GM19328 (cell line): ENCODE results near the gene EPB41.
"Not testable (repeated sequence)": the region's sequence is repeated elsewhere in the genome, so short reads cannot be mapped to it uniquely, and the experiment has no call there.

ENCODE experiments used
- ATAC-seq: cut with Tn5 transposase; IDR thresholded peaks from one replicate; pipeline ENCODE4 v1.9.1; 2021; ENCODE audit warnings: mild to moderate bottlenecking, moderate library complexity; ENCODE audit not compliant: unreplicated experiment

EPB41 gene

DNA sequence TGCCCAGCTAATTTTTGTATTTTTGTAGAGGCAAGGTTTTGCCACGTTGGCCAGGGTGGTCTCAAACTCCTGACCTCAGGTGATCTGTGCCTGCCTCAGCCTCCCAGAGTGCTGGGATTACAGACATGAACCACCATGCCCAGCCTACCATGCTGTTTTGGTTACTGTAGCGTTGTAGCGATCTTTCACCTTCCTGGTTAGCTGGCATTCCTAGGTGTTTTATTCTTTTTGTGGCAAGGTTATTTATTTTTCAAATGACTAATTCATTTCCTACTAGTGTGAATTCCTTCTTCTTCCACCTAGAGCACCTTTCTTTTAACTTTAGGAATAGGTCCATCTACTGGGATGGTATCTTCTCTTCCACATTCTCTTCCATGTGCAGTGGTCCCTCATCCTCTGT is 180.1 kb downstream of the EPB41 start:
- no peak for ATAC-seq

DNA sequence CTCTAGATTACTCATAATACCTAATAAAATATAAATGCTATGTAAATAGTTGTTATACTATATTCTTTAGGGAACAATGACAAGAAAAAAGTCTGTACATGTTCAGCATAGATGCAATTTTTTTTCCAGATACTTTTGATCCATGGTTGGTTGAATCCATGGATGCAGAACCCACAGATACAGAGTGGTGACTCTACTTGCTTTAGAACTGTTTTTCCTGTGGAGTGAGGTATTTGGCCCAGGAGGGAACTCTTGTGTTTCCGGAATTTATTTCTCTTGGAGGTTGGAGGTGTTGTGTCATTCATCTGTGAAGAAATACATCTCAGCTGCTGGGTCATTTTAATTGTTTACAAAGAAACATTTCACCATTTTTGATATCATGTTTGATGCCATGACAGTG is 180.6 kb downstream of the EPB41 start:
- ATAC-seq: no peak

DNA sequence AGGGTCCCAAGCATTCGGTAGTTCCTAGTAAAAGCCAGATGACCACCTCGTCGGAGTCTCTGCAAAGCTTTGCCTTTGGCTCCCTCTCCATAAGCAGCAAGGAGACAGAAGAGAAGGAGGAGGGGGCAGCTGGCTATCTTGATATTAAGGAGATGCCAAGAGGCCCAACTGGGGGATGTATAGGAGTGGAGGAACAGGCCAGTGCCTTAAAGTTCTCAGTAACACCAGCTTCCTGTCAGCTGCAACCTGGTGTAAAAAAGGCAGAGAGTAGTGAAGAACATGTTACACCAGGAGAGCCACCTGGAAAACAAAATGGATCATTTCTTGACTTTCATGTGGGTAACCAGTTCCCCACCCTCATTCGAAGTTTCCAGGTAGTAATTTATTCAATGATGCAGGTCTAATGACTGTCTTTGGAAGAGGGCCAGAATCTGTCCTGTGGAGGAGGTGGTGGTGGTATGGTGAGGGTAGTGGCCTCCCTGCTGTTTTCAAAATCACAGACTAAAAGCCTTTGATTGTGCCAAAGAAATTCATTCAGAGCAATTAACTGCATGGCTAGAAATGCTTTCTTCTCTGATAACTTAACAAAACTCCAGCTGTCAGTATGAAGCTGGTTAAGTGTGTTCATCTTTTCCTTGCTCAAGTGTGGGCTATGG is 182.0 kb downstream of the EPB41 start:
- ATAC-seq: no peak

DNA sequence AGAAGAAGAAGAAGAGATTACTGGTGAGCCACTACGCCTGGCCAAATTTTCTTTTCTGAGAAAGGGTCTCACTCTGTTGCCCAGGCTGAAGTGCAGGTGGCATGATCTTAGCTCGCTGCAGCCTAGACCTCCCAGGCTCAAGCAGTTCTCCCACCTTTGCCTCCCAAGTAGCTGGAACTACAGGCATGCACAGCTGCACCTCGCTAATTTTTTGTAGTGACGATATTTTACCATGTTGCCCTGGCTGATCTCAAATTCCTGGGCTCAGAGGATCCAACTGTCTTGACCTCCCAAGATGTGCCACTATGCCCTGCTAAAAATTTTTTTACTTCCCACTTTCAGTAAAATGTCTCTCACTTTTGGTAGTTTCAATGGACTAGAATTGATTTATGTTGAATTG is 184.9 kb downstream of the EPB41 start:
- no peak for ATAC-seq

DNA sequence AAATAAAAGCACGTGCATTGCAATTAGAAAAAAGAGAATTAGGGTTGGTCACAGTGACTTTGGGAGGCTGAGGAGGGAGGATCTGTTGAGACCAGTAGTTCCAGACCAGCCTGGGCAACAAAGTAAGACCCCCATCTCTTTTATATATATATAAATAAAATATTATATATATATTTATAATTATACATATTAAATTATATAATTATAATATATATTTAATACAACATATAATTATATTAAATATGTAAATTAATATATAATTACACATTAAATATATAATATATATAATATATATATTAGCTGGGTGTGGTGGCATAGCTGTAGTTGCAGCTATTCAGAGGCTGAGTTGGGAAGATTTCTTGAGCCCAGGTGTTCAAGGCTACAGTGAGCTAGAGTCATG is 186.1 kb downstream of the EPB41 start:
- no peak for ATAC-seq

DNA sequence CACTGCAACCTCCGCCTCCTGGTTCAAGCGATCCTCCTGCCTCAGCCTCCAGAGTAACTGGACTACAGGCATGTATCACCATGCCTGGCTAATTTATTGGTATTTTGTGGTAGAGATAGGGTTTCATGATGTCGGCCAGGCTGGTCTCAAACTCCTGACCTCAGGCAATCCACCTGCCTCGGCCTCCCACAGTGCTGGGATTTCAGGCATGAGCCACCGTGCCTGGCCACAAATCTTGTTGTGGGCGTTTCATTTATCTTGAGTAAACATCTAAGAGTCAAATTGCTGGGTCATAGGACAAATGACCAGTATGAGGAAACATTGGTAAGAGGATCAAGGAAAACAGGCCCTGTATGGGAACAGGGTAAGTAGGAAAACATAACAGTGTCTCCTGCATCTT is 191.5 kb downstream of the EPB41 start:
- no peak for ATAC-seq

DNA sequence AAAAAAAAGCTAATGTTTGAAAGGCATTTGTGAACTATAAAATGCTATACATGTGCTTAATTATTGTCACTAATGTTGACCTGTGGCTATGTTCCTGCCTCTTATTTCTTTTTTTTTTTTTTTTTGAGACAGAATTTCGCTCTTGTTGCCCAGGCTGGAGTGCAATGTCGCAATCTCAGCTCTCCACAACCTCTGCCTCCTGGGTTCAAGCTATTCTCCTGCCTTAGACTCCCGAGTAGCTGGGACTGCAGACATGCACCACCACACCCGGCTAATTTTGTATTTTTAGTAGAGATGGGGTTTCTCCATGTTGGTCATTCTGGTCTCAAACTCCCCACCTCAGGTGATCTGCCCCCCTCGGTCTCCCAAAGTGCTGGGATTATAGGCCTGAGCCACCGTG is 193.7 kb downstream of the EPB41 start:
- not testable (repeated sequence) for ATAC-seq

DNA sequence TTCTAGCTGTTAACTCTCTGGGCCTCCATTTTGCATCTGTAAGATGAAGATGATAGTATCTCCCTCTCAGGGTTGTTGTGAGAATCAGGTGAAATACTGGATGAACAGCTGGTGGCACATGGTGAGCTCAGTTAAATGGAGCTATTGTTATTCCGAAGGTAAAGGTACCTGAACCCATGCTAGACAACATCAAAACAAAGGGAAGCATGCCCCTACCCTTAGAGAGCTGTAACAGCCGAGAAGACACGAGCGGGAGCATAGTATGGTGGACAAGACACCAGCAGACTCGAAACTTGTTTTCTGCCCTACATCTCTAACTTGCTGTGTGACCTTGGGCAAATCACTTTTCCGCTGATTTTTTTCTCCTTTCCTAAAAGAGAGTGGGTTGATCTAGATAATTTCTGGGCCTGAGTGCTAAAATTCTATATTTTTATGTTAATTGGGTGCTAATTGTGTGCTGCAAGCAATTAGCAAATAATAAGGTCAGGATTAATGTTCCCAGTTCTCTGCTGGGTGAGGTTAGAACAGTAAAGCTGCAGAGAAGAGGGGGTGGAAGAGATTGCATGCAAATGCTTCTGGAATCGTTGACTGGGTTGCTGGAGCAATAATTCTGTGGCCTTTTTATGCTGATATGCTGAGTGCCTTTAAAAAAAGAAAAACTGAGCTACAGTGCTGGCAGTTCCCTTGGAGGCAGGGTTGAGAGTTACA is 198.5 kb downstream of the EPB41 start:
- no peak for ATAC-seq

DNA sequence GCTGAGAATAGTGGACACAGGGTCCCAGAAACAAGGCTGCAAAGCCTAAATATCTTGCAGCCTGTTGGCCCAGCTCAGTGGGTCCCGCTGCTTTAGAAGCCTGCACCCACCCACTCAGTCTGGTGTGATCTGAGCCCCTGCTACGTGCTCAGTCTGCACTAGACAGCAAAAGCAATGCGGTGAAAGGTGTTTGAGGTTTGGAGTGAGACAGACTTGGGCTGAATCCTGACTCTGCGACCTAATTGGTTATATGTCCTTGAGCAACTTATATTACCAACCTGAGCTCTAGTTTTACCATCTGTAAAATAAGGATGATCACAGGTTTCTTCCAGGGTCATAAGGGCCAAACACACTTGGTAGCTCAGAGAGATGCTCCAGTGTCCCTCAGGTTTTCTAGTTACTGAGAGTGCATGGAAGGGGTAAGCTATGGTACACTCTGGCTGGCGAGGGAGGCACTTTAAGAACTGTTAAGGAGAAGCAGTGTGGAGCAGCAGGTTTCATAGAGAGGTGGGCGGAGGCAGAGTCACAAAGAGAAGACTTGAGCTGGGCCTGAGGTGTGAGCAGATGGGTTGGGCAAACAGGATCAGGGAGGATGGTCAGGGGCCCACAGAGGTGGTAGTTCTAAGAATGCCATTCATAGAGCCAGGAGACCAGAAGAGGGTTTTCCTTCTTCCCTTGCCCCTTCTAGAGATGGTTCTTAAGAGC is 199.2 kb downstream of the EPB41 start:
- no peak for ATAC-seq

DNA sequence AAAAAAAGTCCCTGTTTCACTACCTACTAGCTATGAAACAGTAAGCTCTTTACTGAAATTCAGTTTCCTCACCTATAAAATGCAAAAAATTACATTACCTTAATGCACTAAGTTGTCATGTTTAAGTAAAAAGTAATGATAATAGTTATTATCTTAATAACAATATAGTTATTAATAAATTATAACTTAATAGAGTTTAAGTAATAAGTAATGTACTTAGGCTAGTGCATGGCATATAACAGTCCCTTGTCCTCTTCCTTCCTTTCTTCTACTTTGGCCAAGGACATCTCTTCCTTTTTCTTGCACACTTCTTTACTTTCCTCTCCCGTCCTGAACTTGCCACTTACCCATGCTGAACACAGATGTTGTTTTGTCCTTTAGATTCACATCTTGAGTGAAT is 200.3 kb downstream of the EPB41 start:
- ATAC-seq: no peak

DNA sequence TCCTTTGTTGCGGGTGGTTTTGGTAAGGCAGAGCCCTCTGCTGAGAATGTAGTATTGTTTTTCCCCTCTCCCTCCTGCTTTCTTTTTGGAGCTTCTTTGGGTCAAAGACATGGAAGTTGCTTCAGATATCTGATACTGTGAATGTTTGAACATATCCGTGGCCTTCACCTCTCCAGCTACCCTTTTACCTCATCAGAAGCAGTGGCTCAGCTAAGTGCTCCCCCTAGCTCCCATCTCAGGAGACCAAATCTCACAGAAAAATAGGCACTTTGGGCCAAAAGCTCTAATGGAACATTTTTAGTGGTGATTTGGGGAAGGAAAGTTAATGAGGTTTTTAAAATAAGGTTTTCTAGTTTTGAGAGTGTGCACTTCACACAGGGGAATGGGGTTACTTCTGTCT is 203.0 kb downstream of the EPB41 start:
- ATAC-seq: no peak

DNA sequence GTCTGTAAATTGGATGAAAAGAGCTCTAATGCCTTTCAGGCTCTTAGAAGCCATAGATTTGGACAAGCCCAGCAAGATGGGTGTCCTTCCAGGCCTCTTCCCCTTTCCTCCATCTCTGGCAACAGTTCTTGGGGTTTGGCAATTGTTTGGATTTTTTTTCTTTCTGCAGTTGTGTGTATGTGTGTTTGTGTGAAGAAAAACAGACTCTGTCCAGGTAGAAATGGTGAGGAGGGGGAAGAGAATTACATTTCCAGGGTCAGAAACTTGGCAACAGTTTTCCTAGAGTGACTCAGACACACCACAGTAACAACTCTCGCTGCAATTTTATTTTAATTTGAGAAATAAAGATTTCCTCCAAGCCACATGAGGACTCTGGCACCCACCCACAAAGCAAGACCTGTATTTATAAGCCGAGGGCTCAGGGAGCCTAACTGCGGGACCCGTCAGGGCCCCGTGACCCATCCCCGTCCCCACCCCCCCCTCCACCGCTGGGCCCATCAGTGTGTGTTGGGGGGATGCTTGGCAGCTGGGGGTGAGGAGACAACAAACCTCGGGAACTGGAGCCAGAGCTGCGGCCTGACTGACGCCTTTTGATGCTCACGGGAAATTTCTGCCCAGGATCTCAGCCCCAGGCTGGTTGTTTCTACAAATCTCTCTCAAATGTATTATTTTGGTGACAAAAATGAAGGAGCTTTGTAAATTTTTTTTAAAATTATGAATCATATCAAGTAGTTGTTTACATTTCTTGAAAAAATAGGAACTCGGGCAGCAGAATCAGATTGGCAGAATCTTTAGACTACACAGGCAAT is 205.0 kb downstream of the EPB41 start:
- ATAC-seq: no peak

DNA sequence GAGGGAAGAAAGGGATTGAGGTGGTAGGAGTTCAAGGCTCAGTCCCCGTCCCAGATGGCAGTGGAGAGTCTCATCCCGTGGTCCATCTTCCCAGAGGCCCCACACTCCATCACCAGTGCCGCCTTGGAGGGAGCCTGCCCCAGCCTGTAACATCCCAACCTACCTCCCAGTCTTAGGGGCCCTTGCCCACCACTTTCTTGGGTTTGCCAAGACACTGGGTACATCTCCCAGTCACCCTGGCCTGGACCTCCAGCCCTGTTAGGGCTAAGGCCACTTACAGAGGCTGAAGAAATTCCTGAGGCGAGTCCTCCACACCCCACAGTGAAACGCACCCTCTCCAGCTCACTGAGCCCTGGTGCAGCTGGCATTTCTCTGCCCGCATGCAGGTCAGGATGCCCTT is 206.0 kb downstream of the EPB41 start:
- no peak for ATAC-seq

DNA sequence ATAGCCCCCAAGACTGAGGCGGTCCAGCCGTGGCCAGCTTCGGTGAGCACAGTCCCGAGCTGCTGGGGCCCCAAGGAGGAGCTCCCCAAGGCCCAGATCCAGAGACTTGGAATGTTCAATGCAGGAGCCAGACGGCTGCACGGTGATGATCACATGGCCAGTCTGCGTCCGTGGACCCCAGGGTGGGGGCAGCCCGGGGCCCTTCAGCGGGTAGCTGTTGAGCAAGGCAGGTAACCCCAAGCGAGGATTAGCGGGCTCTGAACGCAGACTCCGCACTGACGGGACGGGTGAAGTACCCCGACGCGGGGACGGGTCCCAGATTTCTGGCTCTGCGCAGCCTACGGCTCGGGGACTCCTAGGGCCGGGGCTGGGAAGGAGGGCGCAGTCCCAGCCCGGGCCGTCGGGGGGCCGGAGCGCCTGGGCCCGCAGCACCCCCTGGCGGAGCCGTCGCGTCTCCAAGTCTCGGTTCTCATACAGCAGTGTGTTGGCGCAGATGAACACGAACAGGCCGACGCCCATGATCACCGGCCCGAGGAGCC is 206.6 kb downstream of the EPB41 start:
- ATAC-seq: no peak

DNA sequence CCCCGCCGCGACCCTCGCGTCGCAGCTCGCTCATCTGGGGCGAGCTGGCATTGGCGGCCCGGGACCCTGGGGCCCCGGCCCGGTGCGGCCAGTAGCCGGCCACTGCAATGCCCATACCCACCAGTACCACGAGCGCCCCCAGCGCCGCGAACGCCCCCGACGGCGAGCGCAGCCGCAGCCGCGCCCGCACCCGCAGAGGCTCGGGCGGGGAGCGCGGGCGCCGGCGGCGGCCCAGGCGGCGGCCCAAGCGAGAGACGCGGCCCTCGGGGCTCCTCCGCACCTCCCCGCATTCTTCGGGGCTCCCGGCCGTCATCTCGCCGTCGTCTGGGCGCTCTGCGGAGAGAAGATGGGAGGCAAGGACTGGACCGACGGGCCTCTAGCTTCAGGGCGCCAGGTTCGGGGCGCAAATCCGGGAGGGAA is 207.2 kb downstream of the EPB41 start:
- no peak for ATAC-seq

DNA sequence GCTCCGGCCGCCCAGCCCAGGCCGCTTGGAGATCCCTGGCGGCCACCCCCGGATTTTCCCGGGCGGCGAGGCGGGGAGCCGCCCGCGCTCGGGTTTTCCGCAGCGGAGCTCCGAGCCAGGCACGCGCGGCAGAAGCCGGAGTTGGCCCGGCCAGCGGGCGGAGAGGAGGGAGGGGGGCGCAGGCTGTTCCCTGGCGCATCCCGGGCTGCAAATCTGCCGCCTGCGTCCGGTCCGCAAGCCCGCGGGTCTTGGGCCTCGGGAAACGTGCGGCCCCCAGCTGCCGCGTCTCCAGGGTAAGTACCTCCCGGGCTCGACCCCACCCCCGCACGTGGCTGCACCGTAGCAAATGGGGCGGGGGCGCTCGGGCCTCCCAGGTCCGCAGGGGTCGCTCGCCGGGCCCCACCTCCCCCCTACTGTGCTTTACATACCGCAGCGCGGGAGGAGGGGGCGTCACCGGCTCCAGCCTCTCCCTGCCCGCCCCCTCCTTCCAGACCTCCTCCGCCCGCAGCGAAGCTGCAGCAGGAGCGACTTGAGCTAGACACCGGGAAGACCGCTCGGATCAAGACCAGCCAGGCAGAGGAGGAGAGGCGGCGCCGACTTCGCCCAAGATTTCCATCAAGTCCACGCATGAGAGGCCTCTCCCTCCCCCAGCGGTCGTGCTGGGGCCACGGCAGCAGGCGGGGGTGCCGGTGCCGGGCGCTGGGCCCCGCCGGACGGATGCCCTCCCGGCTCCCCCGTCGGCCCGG is 207.7 kb downstream of the EPB41 start:
- ATAC-seq: no peak

DNA sequence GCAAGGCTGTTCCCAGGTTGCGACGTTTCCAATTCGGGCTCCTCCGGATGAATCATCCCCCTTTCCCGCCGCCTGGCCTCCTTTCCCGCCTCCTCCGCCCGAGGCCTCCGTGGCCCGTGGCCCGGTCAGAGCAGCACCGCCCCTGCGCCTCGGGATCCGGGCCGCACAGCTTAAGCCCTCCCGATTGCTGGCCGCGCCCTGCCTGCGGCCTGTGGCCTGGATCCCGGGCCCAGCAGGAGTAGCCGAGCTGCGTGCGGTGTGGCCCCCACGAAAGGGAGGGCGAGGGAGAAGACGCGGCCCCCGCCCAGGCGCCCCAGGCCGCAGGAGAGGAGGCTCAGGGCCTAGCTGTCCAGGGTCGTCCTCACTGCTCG is 208.3 kb downstream of the EPB41 start:
- no peak for ATAC-seq

DNA sequence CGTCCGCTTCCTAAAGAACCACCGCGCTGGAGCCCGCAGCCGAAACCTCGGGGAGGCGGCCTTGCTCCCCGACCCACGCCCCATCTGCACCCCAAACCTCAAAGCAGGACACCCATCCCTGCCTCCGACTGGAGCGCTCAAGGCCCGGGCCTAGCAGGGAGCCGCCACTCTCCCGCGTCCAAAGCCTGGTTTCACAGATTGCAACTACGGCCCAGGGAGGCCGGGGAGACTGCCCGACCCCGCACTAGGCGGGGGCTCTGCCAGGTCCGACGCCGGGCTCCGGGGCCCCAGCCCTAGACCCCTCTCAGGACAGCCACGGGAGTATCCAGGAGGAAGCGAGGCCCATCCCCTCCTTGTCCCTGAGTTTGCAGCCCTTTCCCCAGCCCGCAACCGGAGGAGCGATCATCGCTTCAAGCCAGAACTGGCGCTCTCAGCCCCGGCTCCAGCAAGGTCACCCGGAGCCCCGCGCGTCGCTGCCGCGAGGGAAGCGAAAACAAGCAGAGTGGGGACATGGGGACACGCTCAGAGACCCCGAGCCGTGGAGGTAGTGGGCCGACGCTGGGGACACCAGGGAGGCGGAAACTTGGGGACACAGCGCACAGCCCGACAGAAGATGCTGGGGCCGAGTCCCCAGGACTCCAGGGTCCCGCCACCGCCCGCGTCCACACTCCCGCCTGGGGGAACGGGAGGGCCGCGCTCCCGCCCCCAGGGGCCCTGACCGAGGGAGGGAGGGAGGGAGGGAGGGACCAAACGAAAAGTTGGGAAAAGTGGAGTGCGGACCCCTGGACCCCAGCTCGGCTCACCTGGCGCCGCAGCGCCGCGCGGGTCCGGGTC is 208.9 kb downstream of the EPB41 start:
- no peak for ATAC-seq

DNA sequence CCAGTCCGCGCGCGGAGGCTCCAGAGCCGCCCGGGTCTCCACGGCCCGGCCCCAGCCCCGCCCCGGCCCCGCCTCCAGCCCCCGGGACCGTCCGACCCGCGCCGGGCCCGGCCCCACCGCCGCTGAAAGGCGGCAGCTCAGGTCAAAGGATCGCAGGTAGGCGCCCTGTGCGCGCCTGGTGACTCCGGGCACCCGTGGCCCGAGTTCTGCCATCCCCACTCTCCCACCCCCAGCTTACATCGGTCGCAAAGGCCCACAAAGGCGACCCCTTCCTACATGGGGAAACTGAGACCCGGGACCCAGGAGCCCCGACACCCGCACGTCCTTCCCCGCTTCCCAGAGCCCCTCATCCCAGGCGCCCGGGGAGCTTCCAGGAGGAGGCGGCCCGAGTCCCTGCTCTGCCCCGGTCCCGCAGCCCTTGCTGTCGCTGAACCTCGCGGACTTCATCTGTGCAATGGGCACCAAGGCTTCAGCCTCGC is 209.6 kb downstream of the EPB41 start, which contains the start of gene TMEM200B:
Gene TMEM200B (minus strand): TSS at position 17 of the 479 bp plus-strand sequence. CDS start 2,075 bp downstream, outside the sequence.
- no peak for ATAC-seq
